Thyroid gland (tissue), 4 donors: ENCODE results near the gene REELD1.

ENCODE experiments used
- POLR2A ChIP-seq, 2 donors: fragments of 450-650 bp; IDR thresholded peaks; one replicate each; pipeline ENCODE4 v1.6.1; 2017; ENCODE audit warnings: antibody characterized with exemption in 2 of 2, mild to moderate bottlenecking in 2 of 2, moderate library complexity in 1 of 2
- TF ChIP-seq, protein P1 (sequence below), 6 experiments: fragments of 200-600 bp in 3 of 6; fragments of 450-650 bp in 3 of 6; sonication (generic) in 3 of 6; IDR thresholded peaks; one replicate each; pipeline ENCODE4 v1.5.1; 2016 to 2019; ENCODE audit warnings: antibody characterized with exemption in 6 of 6, mild to moderate bottlenecking in 2 of 6, inconsistent platforms in 1 of 6, moderate library complexity in 1 of 6

DNA sequence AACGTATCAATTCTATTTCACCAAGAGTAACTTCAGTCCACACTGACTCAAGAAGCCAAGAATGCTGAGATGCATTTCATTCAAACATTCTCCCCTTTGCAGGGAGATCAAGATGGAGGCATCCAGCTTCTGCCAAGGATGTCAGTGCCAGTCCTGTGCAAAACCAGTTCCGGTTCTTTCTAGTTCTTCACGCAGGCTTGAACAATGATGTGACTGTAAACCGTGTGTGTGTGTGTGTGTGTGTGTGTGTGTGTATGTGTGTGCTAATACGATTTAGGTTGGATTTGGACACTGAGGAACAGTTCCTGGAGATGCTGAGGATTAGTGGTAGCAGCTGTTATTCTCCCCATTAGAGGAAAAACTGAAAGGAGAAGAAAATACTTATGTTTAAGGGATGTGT is at the start of gene REELD1:
- TF ChIP-seq, protein P1, sequence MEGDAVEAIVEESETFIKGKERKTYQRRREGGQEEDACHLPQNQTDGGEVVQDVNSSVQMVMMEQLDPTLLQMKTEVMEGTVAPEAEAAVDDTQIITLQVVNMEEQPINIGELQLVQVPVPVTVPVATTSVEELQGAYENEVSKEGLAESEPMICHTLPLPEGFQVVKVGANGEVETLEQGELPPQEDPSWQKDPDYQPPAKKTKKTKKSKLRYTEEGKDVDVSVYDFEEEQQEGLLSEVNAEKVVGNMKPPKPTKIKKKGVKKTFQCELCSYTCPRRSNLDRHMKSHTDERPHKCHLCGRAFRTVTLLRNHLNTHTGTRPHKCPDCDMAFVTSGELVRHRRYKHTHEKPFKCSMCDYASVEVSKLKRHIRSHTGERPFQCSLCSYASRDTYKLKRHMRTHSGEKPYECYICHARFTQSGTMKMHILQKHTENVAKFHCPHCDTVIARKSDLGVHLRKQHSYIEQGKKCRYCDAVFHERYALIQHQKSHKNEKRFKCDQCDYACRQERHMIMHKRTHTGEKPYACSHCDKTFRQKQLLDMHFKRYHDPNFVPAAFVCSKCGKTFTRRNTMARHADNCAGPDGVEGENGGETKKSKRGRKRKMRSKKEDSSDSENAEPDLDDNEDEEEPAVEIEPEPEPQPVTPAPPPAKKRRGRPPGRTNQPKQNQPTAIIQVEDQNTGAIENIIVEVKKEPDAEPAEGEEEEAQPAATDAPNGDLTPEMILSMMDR (IDR thresholded peaks at IDR 0.05) = no peak
- no peak for TF ChIP-seq POLR2A (IDR thresholded peaks at IDR 0.05)
